GM12872 (cell line): Measurements from ENCODE around the gene ARID3A.

Experiments
- TF ChIP-seq, protein P1 (sequence below): IDR thresholded peaks from 3 replicates; pipeline ENCODE4 v1.5.1; 2011; ENCODE audit warnings: low read depth, mild to moderate bottlenecking, low read length, moderate library complexity; ENCODE audit not compliant: insufficient read depth

The ARID3A gene

DNA sequence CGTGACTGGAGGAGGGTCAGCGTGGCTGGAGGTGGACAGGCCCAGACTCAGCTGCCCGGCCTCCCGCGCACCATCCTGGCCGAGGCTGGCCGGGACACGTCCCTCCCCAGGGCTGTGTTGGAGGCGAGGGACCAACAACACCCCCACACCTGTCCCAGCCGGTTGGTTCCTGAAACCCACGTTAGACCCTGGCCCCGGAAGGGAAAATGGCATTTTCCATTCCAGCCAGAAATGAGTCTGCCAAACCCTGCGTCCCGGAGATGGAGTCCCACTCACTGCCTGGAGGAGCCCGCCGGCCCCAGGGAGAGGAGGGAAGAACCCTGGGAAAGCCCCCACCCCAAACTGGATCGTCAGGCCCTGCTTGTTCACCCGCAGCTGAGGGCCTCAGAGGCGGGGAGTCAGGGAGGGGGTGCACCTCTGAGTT lies 53.5 kb downstream of the ARID3A start:
- TF ChIP-seq, protein P1, sequence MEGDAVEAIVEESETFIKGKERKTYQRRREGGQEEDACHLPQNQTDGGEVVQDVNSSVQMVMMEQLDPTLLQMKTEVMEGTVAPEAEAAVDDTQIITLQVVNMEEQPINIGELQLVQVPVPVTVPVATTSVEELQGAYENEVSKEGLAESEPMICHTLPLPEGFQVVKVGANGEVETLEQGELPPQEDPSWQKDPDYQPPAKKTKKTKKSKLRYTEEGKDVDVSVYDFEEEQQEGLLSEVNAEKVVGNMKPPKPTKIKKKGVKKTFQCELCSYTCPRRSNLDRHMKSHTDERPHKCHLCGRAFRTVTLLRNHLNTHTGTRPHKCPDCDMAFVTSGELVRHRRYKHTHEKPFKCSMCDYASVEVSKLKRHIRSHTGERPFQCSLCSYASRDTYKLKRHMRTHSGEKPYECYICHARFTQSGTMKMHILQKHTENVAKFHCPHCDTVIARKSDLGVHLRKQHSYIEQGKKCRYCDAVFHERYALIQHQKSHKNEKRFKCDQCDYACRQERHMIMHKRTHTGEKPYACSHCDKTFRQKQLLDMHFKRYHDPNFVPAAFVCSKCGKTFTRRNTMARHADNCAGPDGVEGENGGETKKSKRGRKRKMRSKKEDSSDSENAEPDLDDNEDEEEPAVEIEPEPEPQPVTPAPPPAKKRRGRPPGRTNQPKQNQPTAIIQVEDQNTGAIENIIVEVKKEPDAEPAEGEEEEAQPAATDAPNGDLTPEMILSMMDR, result no peak

DNA sequence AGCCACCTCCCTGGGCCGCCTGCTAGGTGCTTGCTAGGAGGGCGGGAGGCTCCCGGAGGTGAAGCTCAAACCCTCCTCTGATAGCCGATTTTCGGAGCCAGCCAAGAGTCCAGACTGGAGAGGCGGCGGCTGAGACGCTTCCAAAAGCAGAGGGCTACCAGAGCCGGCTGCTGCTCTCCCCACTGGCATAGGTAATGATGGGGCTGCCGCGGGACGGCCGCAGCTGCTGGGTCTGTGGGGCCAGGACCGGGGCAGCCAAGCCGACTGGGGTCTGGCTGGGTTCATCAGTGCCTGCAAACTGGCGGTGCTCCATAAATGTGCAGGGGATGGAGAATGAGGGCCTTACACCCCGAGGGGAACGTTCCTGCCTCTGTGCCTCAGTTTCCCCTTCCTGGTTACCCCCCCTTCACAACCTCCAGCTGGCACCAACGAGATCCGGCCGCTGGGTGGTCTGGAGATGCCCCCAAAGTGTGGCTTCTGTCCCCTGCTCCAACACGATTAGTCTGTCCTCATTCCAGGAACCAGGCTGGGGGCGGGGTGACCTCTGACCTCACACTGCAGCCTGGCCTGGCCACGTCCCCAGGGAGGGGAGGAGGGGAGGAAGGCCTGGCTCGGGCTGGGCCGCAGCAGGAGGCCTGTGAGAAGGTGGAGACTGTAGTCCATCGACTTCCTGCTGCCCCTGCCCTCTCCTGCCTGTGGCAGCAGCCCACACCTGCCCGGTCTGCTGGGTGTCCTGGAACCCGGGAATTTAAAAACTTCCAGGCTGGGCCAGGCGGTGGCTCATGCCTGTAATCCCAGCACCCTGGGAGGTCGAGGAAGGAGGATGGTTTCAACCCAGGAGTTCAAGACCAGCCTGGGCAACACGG lies 54.5 kb downstream of the ARID3A start:
- TF ChIP-seq, protein P1, result no peak

DNA sequence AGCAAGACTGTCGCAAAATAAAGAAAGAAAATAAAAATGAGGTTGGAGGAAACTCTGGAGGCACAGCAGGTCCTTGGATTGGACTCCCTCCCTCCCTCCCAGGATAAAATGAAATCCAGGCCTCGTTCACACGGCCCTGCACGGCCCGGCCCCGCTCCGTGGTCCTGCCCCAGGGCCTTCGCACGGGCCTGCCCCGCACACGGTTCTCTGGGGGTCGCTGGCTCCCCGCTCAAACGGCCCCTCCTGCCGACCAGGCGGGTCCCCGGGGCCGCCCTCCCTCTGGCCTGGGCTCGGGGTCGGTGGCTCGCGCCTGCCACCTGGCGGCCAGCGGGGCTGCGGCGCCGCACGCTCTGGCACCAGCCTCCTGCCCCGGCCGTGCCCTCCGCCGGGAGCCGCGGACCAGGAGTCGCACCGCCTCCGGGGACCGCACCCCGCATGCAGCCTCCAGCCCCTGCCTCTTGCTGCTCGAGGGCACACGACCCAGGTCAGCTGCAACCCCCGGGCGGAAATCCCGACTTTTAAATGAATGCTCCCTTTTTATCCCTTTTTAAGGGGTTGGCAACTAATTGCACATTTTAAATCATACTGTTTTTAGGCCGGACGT lies 56.8 kb downstream of the ARID3A start:
- TF ChIP-seq, protein P1, result peak; percentile 77; the same call in 2 of the 3 replicates

DNA sequence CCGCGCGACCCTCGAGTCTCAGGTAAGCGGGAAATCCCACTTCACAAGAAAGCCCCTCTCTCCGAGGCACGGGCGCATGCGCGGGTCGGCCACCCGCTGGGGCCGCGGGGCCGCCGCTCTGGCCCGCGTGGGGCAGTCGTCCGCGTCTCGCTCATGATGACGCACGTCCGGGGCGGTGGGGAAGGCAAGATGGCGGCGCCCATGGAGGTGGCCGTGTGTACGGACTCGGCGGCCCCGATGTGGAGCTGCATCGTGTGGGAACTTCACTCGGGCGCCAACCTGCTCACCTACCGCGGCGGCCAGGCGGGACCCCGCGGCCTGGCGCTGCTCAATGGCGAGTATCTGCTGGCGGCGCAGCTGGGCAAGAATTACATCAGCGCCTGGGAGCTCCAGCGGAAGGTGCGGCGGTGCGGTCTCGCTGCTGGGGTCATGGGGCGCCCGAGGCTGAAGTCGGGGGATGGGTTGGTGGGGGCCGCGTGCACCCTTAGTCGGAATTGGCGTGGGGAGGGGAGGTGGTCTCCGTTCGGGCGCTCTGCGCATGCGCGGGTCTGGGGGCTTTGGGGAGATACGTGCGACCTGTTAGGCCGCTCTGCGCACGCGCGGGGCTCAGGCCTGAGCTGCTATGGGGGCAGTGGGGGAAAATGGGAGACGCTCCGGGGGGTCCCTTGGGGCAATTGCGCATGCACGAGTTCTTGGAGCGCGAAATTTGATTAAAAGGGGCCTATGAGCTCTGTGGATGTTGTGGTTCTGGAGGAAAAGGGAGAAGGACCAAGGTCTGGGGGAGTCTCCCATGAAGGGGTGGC lies 58.5 kb downstream of the ARID3A start, which contains the start of gene WDR18:
TSS of gene WDR18 (plus strand) at position 181 of the 803 bp plus-strand sequence. CDS start at position 190, 9 bp downstream.
- TF ChIP-seq, protein P1, result no peak

DNA sequence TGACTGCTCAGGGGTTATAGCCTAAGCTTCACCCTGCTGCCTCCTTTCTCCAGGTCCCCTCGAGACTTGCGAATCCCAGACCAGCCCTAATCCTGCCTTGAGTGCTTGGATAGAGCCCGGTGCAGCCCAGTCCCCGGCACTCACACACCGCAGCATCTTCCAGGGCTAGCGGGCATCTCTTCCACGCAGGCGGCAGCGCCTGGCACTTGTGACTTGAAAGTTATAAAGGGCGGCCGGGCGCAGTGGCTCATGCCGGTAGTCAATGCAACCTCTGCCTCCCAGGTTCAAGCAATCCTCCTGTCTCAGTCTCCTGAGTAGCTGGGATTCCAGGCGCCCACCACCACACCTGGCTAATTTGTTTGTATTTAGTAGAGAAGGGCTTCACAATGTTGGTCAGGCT lies 60.2 kb downstream of the ARID3A start:
- TF ChIP-seq, protein P1, result no peak

DNA sequence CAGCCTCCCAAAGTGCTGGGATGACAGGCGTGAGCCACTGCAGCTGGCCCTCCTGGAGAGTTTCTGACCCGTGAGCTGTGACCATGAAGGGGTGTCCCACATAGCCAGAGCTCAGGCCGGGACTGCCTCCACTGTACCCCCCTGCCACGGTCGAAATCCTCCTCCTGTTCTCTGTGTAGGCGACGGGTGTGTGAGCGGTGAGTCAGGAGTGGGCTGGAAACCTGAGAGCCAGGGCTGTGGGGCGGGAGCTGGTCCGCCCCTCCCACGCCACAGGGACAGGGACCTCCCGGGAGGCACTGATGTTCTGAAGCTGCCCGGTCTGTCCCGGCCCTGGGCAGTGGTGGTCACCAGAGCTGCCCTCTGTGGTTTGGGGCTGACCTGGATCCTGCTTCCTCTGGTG lies 62.2 kb downstream of the ARID3A start:
- TF ChIP-seq, protein P1, result no peak

DNA sequence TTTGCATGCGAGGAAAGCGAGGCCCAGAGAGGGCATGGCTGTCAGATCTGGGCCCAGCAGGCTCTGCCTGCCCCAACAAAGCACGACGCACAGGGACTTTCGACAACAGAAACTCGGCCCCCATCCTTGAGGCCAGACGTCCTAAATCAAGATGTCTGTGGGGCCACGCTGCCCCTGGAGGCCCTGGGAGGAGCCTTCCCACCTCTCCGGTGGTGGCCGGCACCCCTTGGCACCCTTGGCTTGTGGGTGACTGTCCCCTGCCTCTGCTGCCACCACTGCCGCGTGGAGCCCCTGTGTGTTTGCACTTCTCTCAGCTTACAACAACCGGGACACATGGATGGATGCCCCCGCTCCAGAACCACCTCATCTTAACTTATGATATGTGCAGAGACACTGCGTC lies 62.7 kb downstream of the ARID3A start:
- TF ChIP-seq, protein P1, result no peak
